Measurements from ENCODE around the gene RNASEH2C. TPM values are rescaled to one million over a fixed set of nuclear protein-coding genes. Genes with fewer than 3 reads are reported as not detected.
A peak's percentile ranks its signal among the peaks of the same experiment; 100 is the strongest.

Gene RNASEH2C
- total RNA-seq, 1 donor from 2014 or later, result 44.4 TPM

GRCh38 chr11:65745049-65745448 is 24.5 kb upstream of the RNASEH2C start:
- DNase-seq (no peak), ATAC-seq (peak in 1 of 2 donors; percentile 43)
- intact Hi-C loops (cut with DNase I), result no loop called here
- H3K27ac ChIP-seq, result no peak overlapping the region
- H3K9me3 ChIP-seq, result no peaks in the 10 kb centered on the region
- H3K4me1 ChIP-seq, result no peaks in the 10 kb centered on the region
- no peak for TF ChIP-seq CTCF (IDR thresholded peaks at IDR 0.05)
- no peak overlapping the region for H3K4me3 ChIP-seq
- no peaks in the 10 kb centered on the region for H3K36me3 ChIP-seq
- no peaks in the 10 kb centered on the region for H3K27me3 ChIP-seq (ENCODE audit: low read depth)

- no peak overlapping the region for H3K4me3 ChIP-seq
- H3K36me3 ChIP-seq, result no peaks in the 10 kb centered on the region
- no peak for DNase-seq
- no peaks in the 10 kb centered on the region for H3K4me1 ChIP-seq
- no peak for TF ChIP-seq CTCF (IDR thresholded peaks at IDR 0.05)
- intact Hi-C loops (cut with DNase I), result no loop called here
- H3K27me3 ChIP-seq (ENCODE audit: low read depth), result no peaks in the 10 kb centered on the region
- no peak overlapping the region for H3K27ac ChIP-seq
- ATAC-seq, result no peak
- no peaks in the 10 kb centered on the region for H3K9me3 ChIP-seq
Measured at GRCh38 chr11:65744699-65745042, 24.1 kb upstream of the RNASEH2C start.

GRCh38 chr11:65744026-65744698 is 23.6 kb upstream of the RNASEH2C start:
- ATAC-seq (peak; percentile 59 to 70), DNase-seq (no peak)
- Histone ChIP-seq H3K27me3 (ENCODE audit: low read depth) (no peaks in the 10 kb centered on the region), H3K4me3 (no peak overlapping the region), H3K4me1 (no peaks in the 10 kb centered on the region), H3K9me3 (no peaks in the 10 kb centered on the region), H3K36me3 (no peaks in the 10 kb centered on the region), H3K27ac (no peak overlapping the region)
- TF ChIP-seq CTCF (IDR thresholded peaks at IDR 0.05), result no peak
- intact Hi-C loops (cut with DNase I), result no loop called here

GRCh38 chr11:65743681-65744025 is 23.1 kb upstream of the RNASEH2C start:
- intact Hi-C loops (cut with DNase I), result no loop called here
- H3K4me3 ChIP-seq, result no peak overlapping the region
- DNase-seq, result no peak
- no peak overlapping the region for H3K27ac ChIP-seq
- no peaks in the 10 kb centered on the region for H3K4me1 ChIP-seq
- H3K9me3 ChIP-seq, result no peaks in the 10 kb centered on the region
- ATAC-seq, result no peak
- no peak for TF ChIP-seq CTCF (IDR thresholded peaks at IDR 0.05)
- no peaks in the 10 kb centered on the region for H3K27me3 ChIP-seq (ENCODE audit: low read depth)
- H3K36me3 ChIP-seq, result no peaks in the 10 kb centered on the region

- no peaks in the 10 kb centered on the region for H3K36me3 ChIP-seq
- H3K4me3 ChIP-seq, result no peak overlapping the region
- peaks cover 4% of the 10 kb centered on the region for H3K27me3 ChIP-seq (ENCODE audit: low read depth)
- no peaks in the 10 kb centered on the region for H3K4me1 ChIP-seq
- intact Hi-C loops (cut with DNase I), result no loop called here
- DNase-seq (no peak), ATAC-seq (no peak)
- H3K27ac ChIP-seq, result no peak overlapping the region
- no peak for TF ChIP-seq CTCF (IDR thresholded peaks at IDR 0.05)
- no peaks in the 10 kb centered on the region for H3K9me3 ChIP-seq
Measured at GRCh38 chr11:65742353-65742752, 21.8 kb upstream of the RNASEH2C start.

GRCh38 chr11:65741185-65741584 is 20.6 kb upstream of the RNASEH2C start:
- ATAC-seq, result no peak

More at GRCh38 chr11:65741185-65741584, 20.6 kb upstream of the RNASEH2C start:
- H3K4me3 ChIP-seq, result no peak overlapping the region
- peaks cover 4% of the 10 kb centered on the region for H3K27me3 ChIP-seq (ENCODE audit: low read depth)
- no peak overlapping the region for H3K27ac ChIP-seq
- H3K9me3 ChIP-seq, result no peaks in the 10 kb centered on the region
- no peak for TF ChIP-seq CTCF (IDR thresholded peaks at IDR 0.05)
- no peak for DNase-seq
- H3K36me3 ChIP-seq, result no peaks in the 10 kb centered on the region
- intact Hi-C loops (cut with DNase I), result no loop called here
- no peaks in the 10 kb centered on the region for H3K4me1 ChIP-seq

Data from lower lobe of right lung (tissue), 2 donors.